ENCODE data around the gene AGPAT1.
"Not testable (repeated sequence)": the region's sequence is repeated elsewhere in the genome, so short reads cannot be mapped to it uniquely, and the experiment has no call there.

Gene AGPAT1

DNA sequence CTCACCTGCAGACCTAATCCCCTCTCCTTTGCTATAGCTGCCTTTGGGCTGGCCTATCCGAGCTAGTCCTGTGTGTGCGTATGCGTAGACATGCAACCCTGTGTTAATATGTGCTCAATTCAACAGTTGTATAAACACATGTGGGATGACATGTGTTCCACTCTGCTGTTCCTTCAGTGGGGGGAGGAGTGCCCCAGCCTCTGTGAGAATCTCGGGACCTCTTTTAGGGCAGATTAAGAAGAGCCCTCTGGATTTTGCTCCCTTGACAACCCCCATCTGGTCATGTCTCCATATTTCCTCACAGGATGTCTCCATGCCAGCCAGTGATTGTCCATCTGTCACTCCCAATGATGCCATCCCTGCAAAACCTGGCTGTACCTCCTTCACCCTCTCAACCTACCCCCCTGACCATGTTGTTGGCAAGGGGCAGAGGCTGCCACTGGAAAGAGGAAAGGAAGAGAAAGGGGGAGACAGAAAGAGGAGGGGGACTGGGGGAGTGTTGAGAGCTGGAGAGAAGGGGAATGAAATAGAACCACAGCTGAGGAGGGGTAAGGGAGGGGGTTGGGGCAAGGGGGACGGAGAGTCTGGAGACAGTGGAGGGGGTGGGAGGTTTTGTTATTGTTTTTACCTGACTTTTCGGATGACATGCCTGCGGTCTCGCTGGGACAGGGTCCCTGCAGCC lies 24.6 kb downstream of the AGPAT1 start:
- Histone ChIP-seq H3K9me3 (ENCODE audit: low read depth, low read length) (no peaks in the 10 kb centered on the region), H3K36me3 (ENCODE audit: insufficient read depth, low read length) (peaks cover 7% of the 10 kb centered on the region; the same call in 1 of the 2 replicates), H3K9ac (ENCODE audit: insufficient read length) (no peak overlapping the region), H3K27ac (no peak overlapping the region), H3K4me3 (no peak overlapping the region)
- DNase-seq (ENCODE audit: low read depth, low spot score): no peak
- no peak for TF ChIP-seq POLR2AphosphoS5 (IDR thresholded peaks at IDR 0.05; ENCODE audit: borderline replicate concordance, low read depth, low read length)
- no peak for TF ChIP-seq EZH2 (IDR thresholded peaks at IDR 0.05)
- TF ChIP-seq FOXP2 (optimal IDR thresholded peaks at IDR 0.05; ENCODE audit: control extremely low read depth, extremely low read length, insufficient read depth): no peak

DNA sequence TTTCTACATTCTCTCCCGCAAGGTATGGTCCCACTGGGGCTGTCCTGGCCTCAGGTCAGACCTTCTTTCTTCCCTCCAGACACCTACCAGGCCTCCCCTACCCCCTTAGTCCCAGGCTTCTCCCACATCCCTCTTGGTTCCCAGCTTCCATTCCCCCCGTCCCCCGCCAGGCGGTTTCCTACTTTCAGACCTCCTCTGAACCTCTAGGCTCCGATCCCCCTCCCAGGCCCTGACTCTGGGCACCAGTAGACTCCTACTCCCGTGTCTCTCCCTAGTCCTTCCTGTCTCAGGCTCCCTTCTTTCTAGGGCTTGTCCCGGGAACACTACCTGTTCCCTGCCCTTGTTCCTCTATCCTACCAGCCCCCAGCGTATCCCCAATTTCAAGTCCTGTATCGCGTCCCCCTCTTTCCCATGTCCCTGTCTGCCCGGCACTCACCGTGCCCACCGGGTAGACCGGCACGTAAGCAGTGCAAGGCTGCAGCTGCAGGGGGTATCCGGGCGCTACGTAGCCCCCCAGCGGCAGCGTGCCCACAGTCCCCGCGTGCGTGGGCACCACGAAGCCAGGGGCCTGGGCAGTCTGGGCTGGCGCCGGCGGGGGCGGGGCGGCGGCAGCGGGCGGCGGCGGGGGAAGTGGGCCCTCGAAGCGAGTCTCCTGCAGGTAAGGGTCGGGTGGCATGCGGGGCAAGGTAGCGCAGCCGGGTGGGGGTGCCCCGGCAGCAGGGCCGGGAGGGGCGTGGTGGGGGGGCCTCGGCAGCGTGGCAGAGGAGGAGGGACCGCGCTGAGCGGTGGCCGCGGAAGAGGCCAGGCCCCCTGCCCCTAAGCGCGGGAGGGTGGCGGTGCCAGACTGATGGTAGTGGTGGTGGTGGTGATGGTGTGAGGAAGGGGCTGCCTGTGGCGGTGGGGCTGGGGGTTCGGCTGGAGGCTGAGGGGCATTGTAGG lies 25.7 kb downstream of the AGPAT1 start:
- no peak overlapping the region for H3K4me3 ChIP-seq
- no peak overlapping the region for H3K9ac ChIP-seq (ENCODE audit: insufficient read length)
- no peaks in the 10 kb centered on the region for H3K9me3 ChIP-seq (ENCODE audit: low read depth, low read length)
- no peak for TF ChIP-seq EZH2 (IDR thresholded peaks at IDR 0.05)
- TF ChIP-seq FOXP2 (optimal IDR thresholded peaks at IDR 0.05; ENCODE audit: control extremely low read depth, extremely low read length, insufficient read depth): no peak
- TF ChIP-seq POLR2AphosphoS5 (IDR thresholded peaks at IDR 0.05; ENCODE audit: borderline replicate concordance, low read depth, low read length): no peak
- H3K36me3 ChIP-seq (ENCODE audit: insufficient read depth, low read length): no peaks in the 10 kb centered on the region
- H3K27ac ChIP-seq: no peak overlapping the region
- DNase-seq (ENCODE audit: low read depth, low spot score): no peak

DNA sequence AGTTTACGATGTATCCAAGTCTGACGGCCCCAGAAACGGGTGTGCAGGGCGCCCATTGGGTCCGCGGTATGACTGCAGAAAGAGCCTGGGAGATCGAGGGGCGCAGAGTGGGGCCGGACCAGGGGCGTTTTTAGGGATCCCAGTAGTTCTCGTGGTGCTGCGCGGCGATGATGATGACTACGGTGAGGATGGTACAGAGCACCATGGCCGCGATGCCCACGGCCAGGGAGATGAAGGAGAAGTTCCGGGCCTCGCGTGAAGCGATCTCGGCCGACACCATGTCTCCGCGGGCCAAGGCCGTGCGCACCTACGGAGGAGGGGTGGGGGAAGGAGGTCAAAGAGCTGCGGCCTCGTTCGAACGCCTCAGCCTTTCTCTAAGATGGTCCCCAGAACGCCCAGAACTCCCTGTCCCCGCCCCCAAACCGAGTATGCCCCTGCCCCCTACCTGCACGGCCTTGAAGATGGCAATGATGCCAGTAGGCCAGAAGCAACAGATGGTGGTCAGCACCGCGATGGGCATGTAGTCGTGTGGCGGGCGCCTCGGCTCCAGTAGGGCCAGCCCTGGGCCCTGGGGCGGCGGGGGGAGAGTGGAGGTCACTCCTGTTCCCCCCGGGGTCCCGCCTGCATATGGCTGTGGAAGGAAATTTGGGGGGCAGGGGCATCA lies 26.7 kb downstream of the AGPAT1 start:
- DNase-seq (ENCODE audit: low read depth, low spot score): no peak
- Histone ChIP-seq H3K4me3 (no peak overlapping the region), H3K9ac (ENCODE audit: insufficient read length) (no peak overlapping the region)

DNA sequence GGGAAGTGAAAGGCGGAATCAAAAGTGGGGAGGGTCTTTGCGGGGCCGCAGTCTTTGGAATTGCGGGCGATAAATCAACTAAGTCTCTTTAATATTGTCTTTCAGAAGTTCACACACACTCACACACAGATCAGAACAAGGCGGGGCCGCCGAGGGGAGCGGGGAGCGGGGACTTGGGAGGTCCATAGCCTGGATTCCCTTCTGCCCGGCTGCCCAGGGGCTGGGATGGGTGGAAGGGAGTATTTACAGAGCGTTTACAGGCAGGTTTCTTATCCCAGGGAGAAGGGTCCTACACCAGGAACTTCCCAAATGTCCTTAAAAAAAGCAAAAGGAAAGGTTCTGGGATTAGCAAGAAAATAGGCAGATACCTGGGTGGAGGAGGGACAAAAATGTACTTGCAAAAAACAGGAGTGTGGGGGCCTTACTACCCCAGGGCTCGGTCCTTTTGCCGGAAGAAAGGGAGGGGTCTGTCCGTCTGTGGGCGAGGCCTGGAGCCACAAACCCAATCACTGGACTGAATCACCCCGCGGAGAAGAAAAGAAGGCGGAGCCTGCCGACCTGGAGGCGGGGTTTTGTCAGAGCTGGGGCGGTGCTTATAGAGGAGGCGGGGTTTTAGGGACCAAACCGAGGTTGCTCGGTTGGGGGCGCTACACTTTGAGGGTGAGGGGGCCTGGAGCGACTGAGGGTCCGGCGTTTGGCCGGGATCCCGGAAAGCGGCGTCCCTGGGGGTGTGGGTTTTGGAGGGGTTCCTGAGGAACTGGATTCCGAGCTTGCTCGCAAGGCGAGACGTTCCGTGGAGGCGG lies 27.4 kb downstream of the AGPAT1 start:
- no peak for DNase-seq (ENCODE audit: low read depth, low spot score)
- Histone ChIP-seq H3K9me3 (ENCODE audit: low read depth, low read length) (no peaks in the 10 kb centered on the region), H3K27ac (no peak overlapping the region), H3K4me3 (no peak overlapping the region), H3K9ac (ENCODE audit: insufficient read length) (no peak overlapping the region), H3K36me3 (ENCODE audit: insufficient read depth, low read length) (no peaks in the 10 kb centered on the region)
- TF ChIP-seq EZH2 (IDR thresholded peaks at IDR 0.05) (no peak), FOXP2 (optimal IDR thresholded peaks at IDR 0.05; ENCODE audit: control extremely low read depth, extremely low read length, insufficient read depth) (no peak)

More for the DNA sequence above, 26.7 kb downstream of the AGPAT1 start:
- TF ChIP-seq POLR2AphosphoS5 (IDR thresholded peaks at IDR 0.05; ENCODE audit: borderline replicate concordance, low read depth, low read length) (no peak), FOXP2 (optimal IDR thresholded peaks at IDR 0.05; ENCODE audit: control extremely low read depth, extremely low read length, insufficient read depth) (no peak), EZH2 (IDR thresholded peaks at IDR 0.05) (no peak)
- Histone ChIP-seq H3K9me3 (ENCODE audit: low read depth, low read length) (no peaks in the 10 kb centered on the region), H3K36me3 (ENCODE audit: insufficient read depth, low read length) (no peaks in the 10 kb centered on the region), H3K27ac (no peak overlapping the region)

DNA sequence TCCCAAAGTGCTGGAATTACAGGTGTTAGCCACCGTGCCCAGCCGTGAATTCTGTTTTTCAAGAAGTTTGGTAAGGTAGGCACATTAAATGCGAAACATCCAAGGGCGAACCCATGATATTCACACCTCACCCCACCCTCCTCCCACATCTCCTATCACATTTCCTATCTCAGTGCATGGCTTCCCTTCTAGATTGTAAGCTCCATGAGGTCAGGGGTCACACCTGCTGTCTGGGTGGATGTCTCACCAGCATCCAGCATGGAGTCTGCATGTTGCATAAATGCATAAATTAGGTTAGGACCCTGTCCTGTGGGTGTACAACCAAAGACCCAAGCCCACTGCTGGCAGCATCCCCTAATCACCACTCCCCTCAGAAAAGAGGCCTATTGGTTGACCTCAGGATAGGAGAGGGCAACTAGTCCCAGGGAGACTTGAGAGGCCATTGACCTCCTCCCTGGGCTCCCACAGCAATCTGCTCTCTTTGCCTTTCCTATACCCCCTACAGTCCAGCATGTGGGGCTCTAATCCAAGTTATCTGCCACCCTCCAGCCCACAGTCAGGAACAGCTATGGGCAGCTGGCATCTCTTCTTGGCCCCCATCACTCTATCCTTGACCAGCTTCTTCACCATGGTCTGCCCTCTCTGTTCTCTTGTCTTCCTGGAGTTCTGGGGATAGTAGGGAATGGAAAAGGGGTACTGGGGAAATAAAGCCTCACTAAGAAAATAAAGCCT lies 28.3 kb downstream of the AGPAT1 start:
- Histone ChIP-seq H3K27ac (no peak overlapping the region), H3K36me3 (ENCODE audit: insufficient read depth, low read length) (no peaks in the 10 kb centered on the region), H3K4me3 (no peak overlapping the region), H3K9ac (ENCODE audit: insufficient read length) (no peak overlapping the region), H3K9me3 (ENCODE audit: low read depth, low read length) (no peaks in the 10 kb centered on the region)
- TF ChIP-seq FOXP2 (optimal IDR thresholded peaks at IDR 0.05; ENCODE audit: control extremely low read depth, extremely low read length, insufficient read depth) (no peak), EZH2 (IDR thresholded peaks at IDR 0.05) (no peak), POLR2AphosphoS5 (IDR thresholded peaks at IDR 0.05; ENCODE audit: borderline replicate concordance, low read depth, low read length) (no peak)
- DNase-seq (ENCODE audit: low read depth, low spot score): no peak

DNA sequence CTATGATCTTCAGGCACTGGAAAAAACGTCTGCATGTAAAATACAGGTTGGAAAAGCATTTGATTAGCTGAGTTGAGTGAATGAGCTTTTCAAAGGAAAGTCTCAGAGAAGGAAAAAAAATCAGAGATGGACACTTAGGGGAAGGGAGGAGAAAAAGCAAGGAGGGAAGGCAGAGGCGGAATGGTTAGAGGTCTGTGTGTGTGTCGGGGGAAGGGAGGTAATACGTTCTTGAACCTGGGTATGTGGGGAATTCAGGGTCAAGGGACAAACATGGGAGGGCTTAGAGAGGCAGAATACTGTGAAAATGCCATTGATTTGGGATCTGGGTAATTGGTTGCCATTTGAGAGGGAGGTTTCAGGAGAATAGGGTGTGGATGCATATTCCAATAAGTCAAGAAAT lies 29.2 kb downstream of the AGPAT1 start:
- Histone ChIP-seq H3K4me3 (no peak overlapping the region), H3K9ac (ENCODE audit: insufficient read length) (no peak overlapping the region), H3K9me3 (ENCODE audit: low read depth, low read length) (no peaks in the 10 kb centered on the region), H3K36me3 (ENCODE audit: insufficient read depth, low read length) (no peaks in the 10 kb centered on the region), H3K27ac (peak overlapping the region; percentile 48)
- TF ChIP-seq FOXP2 (optimal IDR thresholded peaks at IDR 0.05; ENCODE audit: control extremely low read depth, extremely low read length, insufficient read depth) (no peak), POLR2AphosphoS5 (IDR thresholded peaks at IDR 0.05; ENCODE audit: borderline replicate concordance, low read depth, low read length) (no peak), EZH2 (IDR thresholded peaks at IDR 0.05) (no peak)
- no peak for DNase-seq (ENCODE audit: low read depth, low spot score)

DNA sequence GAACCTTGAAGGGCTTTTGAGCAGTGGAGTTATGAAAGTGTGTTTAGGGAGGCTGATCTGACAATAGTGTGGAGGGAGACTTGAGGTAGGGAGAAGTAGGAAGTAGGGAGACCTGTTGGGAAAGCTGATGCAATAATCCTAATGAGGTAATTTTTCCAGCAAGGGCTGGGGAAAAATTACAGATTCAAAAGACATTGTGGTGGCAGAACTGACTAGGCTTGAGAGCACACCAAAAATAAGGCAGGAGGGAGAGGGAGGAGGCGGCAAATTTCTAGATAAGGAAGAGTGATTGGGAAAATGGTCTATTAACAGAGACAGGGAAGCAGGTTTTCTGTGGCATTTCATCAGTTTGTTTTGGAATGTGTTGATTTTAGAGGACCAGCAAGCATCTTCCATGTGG lies 29.6 kb downstream of the AGPAT1 start:
- peak overlapping the region; percentile 51 for H3K9ac ChIP-seq (ENCODE audit: insufficient read length)
- TF ChIP-seq POLR2AphosphoS5 (IDR thresholded peaks at IDR 0.05; ENCODE audit: borderline replicate concordance, low read depth, low read length): no peak
- no peak for TF ChIP-seq FOXP2 (optimal IDR thresholded peaks at IDR 0.05; ENCODE audit: control extremely low read depth, extremely low read length, insufficient read depth)
- no peak for TF ChIP-seq EZH2 (IDR thresholded peaks at IDR 0.05)
- H3K27ac ChIP-seq: peak overlapping the region; percentile 48

DNA sequence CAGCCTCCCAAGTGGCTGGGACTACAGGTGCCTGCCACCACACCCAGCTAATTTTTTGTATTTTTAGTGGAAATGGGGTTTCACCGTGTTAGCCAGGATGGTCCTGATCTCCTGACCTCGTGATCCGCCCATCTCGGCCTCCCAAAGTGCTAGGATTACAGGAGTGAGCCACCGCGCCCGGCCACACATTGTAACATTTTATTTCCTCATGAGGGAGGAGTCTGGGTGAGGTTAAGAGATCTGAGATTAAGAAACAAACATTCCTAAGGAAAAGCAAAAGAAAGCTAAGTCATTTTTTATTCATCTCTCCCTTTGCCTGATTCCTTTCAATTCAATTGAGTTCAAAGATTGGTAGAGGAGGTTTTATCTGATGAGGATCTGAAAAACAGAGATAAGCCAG lies 31.6 kb downstream of the AGPAT1 start:
- not testable (repeated sequence) for H3K4me3 ChIP-seq; H3K27ac ChIP-seq; H3K9ac ChIP-seq (ENCODE audit: insufficient read length); H3K9me3 ChIP-seq (ENCODE audit: low read depth, low read length); DNase-seq (ENCODE audit: low read depth, low spot score); H3K36me3 ChIP-seq (ENCODE audit: insufficient read depth, low read length)

More for the DNA sequence above, 29.6 kb downstream of the AGPAT1 start:
- DNase-seq (ENCODE audit: low read depth, low spot score): no peak
- Histone ChIP-seq H3K4me3 (no peak overlapping the region), H3K36me3 (ENCODE audit: insufficient read depth, low read length) (no peaks in the 10 kb centered on the region), H3K9me3 (ENCODE audit: low read depth, low read length) (no peaks in the 10 kb centered on the region)
